Spleen (tissue), 11 donors: ENCODE results near the gene SLC24A3. TPM values are rescaled to one million over a fixed set of nuclear protein-coding genes. Genes with fewer than 3 reads are reported as not detected.

Source experiments
- DNase-seq: peaks from one replicate; pipeline ENCODE4 v3.0.0-alpha.2; 2020
- H3K27ac ChIP-seq, 8 donors: fragments of 200-600 bp; sonication (generic) in 7 of 8; 1 replicate in 4 of 8; 2 replicates in 4 of 8; pipeline versions ENCODE4 v1.5.0 to v1.8.0; 2016 to 2021; ENCODE audit warnings: inconsistent platforms in 4 of 8, mild to moderate bottlenecking in 4 of 8, moderate library complexity in 1 of 8
- H3K27me3 ChIP-seq, 7 donors: fragments of 200-600 bp; sonication (generic) in 6 of 7; replicated peaks in 1 of 7; 1 replicate in 4 of 7; 2 replicates in 3 of 7; pipeline versions ENCODE4 v1.5.0 to v1.8.0; 2016 to 2021; ENCODE audit warnings: inconsistent platforms in 3 of 7, mild to moderate bottlenecking in 1 of 7
- H3K36me3 ChIP-seq, 6 donors: fragments of 200-600 bp; sonication (generic) in 5 of 6; 1 replicate in 4 of 6; 2 replicates in 2 of 6; pipeline versions ENCODE4 v1.5.0 to v1.8.0; 2016 to 2021; ENCODE audit warnings: inconsistent platforms in 2 of 6
- H3K4me1 ChIP-seq, 6 donors: fragments of 200-600 bp; sonication (generic) in 5 of 6; 1 replicate in 3 of 6; 2 replicates in 3 of 6; pipeline versions ENCODE4 v1.5.0 to v1.8.0; 2016 to 2021; ENCODE audit warnings: inconsistent platforms in 3 of 6
- H3K4me3 ChIP-seq, 8 donors: fragments of 200-600 bp; sonication (generic) in 7 of 8; 1 replicate in 4 of 8; 2 replicates in 4 of 8; pipeline versions ENCODE4 v1.5.0 to v1.8.0; 2016 to 2021; ENCODE audit warnings: inconsistent platforms in 4 of 8, mild to moderate bottlenecking in 4 of 8, moderate library complexity in 2 of 8
- H3K9me3 ChIP-seq, 8 donors: fragments of 200-600 bp; sonication (generic) in 7 of 8; 1 replicate in 4 of 8; 2 replicates in 4 of 8; pipeline versions ENCODE4 v1.5.0 to v1.8.0; 2016 to 2021; ENCODE audit warnings: inconsistent platforms in 4 of 8
- CTCF ChIP-seq, 11 experiments: fragments of 200-600 bp in 7 of 11; fragments of 450-650 bp in 4 of 11; sonication (generic) in 4 of 11; IDR thresholded peaks in 8 of 11; conservative IDR thresholded peaks in 3 of 11; 1 replicate in 7 of 11; 2 replicates in 4 of 11; pipeline versions ENCODE4 v1.4.0 to v1.8.0; 2016 to 2021; ENCODE audit warnings: antibody characterized with exemption in 11 of 11, inconsistent platforms in 4 of 11, mild to moderate bottlenecking in 1 of 11
- POLR2A ChIP-seq, 3 donors: fragments of 450-650 bp; IDR thresholded peaks; one replicate each; pipeline ENCODE4 v1.5.1; 2017; ENCODE audit warnings: antibody characterized with exemption in 3 of 3, mild to moderate bottlenecking in 1 of 3
- POLR2AphosphoS5 ChIP-seq, 3 donors: sonication (generic); formaldehyde crosslinking; IDR thresholded peaks; one replicate each; pipeline ENCODE4 v1.5.1; 2017; ENCODE audit warnings: antibody characterized with exemption in 3 of 3
- WGBS, 5 donors: extraction: QIAGEN DNeasy Blood & Tissue Kit in 3 of 5; methylation state at CpG; one replicate each; pipeline versions ENCODE4 v1.1.5 to v1.1.7; 2013 to 2018; 5-methylcytosine and 5-hydroxymethylcytosine counted together
- intact Hi-C: fragments of 100-400 bp; cut with DNase I; formaldehyde crosslinking; loops from one replicate; pipeline ENCODE4 v1.15.0; 2023; ENCODE audit warnings: low total_unique reads
- polyA plus RNA-seq, 3 donors: library from polyadenylated mRNA; stranded (reverse); fragments of 200-250 nt; gene quantifications; one replicate each; pipeline ENCODE4 v1.2.1, GENCODE V29; 2013
- total RNA-seq, 7 donors: library from RNA; depleted of rRNA in 3 of 7; stranded (reverse); fragments of >200 nt in 3 of 7; fragmentation: NEBNext Ultra II Directional in 4 of 7; extraction: Animal tissue kit (Norgen Biotek cat#: 25700) in 4 of 7; gene quantifications; one replicate each; pipeline versions ENCODE4 v1.1.0 to v1.2.1, GENCODE V29; 2016 to 2021
- donor health status: healthy with polysubstance abuse.
- donor health status: DM: no; HTN: no; CAD: no; lungs with moderate emphysema.
- donor health status: DM: no; HTN: no; CAD: no.
- donor health status: Bipolar disorder and iron deficiency.
- donor health status: healthy.
- donor health status: DM: no; HTN: no; CAD: no.
- donor health status: DM: yes; HTN: yes; CAD: no.

Gene SLC24A3
- total and polyA plus RNA-seq, 10 donors: 0.37 to 3.9 (median 2.6) TPM

GRCh38 chr20:19314621-19315020, 102.2 kb downstream of the SLC24A3 start:
- H3K4me3 ChIP-seq: no peak overlapping the region
- H3K27me3 ChIP-seq: peaks cover 0 to 5% (median 0%) of the 10 kb centered on the region in 7 donors
- no peaks in the 10 kb centered on the region for H3K36me3 ChIP-seq
- 54 to 64% (median 61%) methylated on average over 7 of the region's 7 CpGs for WGBS, 5 donors
- DNase-seq: no peak
- peaks cover 0 to 30% (median 0%) of the 10 kb centered on the region in 6 donors for H3K4me1 ChIP-seq
- no peak overlapping the region for H3K27ac ChIP-seq
- intact Hi-C loops: no loop called here
- no peak for TF ChIP-seq POLR2A (IDR thresholded peaks at IDR 0.05)
- TF ChIP-seq POLR2AphosphoS5 (IDR thresholded peaks at IDR 0.05): peak in 1 of 3 donors; percentile 8
- no peak for TF ChIP-seq CTCF (IDR thresholded peaks at IDR 0.05 in 8 of 11, conservative IDR thresholded peaks at IDR 0.05 in 3 of 11)
- no peaks in the 10 kb centered on the region for H3K9me3 ChIP-seq

DNA sequence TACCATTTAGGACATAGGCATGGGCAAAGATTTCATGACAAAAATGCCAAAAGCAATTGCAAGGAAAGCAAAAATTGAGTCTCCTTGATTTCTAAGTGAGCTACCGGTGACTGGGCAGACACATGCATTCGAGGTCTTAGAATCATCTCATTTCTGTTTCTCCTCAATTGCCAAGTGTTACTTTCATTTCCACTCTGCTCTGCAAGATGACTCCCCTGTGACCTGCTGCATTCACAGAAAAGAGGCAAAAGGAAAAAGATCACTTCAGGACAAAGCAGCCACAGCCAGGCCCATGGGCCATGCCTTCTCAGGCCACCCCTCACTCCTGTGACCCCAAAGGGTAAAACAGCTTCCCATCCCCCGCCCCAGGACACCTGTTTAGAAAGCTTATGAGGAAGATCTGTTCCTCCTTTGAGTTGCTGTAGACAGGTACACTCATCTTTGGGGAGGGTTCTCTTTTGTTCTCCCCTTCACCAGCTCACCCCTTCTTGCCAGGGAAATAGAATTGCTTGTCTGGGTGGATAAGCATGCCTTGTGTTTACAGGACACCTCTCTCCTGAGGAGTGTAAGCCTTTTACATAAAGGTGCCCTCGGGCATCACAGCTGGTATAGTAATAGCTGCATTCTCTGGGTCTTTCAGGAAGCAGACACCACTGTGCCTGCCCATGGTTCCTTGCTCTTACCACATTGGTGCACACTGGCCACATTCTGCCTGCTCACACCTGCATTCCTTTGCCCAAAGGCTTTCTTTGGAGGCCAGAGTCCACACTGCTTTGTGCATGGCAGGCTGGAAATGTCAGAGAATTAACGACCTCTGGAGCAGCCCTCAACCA, 105.0 kb downstream of the SLC24A3 start:
- Histone ChIP-seq H3K4me1 (peaks cover 0 to 37% (median 0%) of the 10 kb centered on the region in 6 donors), H3K9me3 (no peaks in the 10 kb centered on the region), H3K36me3 (no peaks in the 10 kb centered on the region), H3K4me3 (no peak overlapping the region), H3K27ac (peak overlapping the region in 1 of 8 donors; percentile 10), H3K27me3 (peaks cover 0 to 5% (median 0%) of the 10 kb centered on the region in 7 donors)
- intact Hi-C loops: no loop called here
- TF ChIP-seq POLR2A (IDR thresholded peaks at IDR 0.05): no peak
- no peak for TF ChIP-seq POLR2AphosphoS5 (IDR thresholded peaks at IDR 0.05)
- no peak for TF ChIP-seq CTCF (IDR thresholded peaks at IDR 0.05 in 8 of 11, conservative IDR thresholded peaks at IDR 0.05 in 3 of 11)
- WGBS, 5 donors: 51 to 64% (median 56%) methylated on average over 5 of the region's 5 CpGs
- no peak for DNase-seq

- Histone ChIP-seq H3K27ac (no peak overlapping the region), H3K36me3 (no peaks in the 10 kb centered on the region), H3K4me3 (no peak overlapping the region), H3K9me3 (no peaks in the 10 kb centered on the region), H3K4me1 (peaks cover 0 to 37% (median 0%) of the 10 kb centered on the region in 6 donors), H3K27me3 (peaks cover 0 to 5% (median 0%) of the 10 kb centered on the region in 7 donors)
- 51 to 73% (median 56%) methylated on average over 4 of the region's 4 CpGs for WGBS, 5 donors
- TF ChIP-seq POLR2AphosphoS5 (IDR thresholded peaks at IDR 0.05) (no peak), POLR2A (IDR thresholded peaks at IDR 0.05) (no peak), CTCF (IDR thresholded peaks at IDR 0.05 in 8 of 11, conservative IDR thresholded peaks at IDR 0.05 in 3 of 11) (no peak)
- intact Hi-C loops: no loop called here
- no peak for DNase-seq
Observed at GRCh38 chr20:19318610-19319009, 106.2 kb downstream of the SLC24A3 start.

DNA sequence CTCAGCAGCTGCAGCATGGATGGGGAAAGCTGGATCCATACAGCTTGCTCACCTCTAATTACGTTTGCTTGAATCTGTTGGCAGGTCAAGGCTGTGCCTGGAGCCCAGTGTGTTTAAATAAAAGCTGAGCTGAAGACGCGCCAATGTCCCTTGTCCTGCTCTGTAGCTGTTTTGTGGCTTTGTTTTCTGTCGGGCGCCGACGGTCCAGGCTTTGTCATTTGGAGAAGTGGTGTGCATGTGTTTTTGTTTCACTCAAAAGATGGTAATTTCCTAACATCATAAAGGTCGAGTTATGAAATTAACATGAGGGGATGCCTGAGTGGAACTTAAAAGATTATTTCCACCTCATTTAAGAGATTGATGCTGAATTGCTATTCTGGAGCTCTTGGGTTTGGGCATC, 107.6 kb downstream of the SLC24A3 start:
- no peak for DNase-seq
- Histone ChIP-seq H3K9me3 (no peaks in the 10 kb centered on the region), H3K27ac (no peak overlapping the region), H3K4me3 (no peak overlapping the region), H3K4me1 (peaks cover 0 to 27% (median 0%) of the 10 kb centered on the region in 6 donors), H3K27me3 (peaks cover 0 to 5% (median 0%) of the 10 kb centered on the region in 7 donors), H3K36me3 (no peaks in the 10 kb centered on the region)
- intact Hi-C loops: no loop called here
- WGBS, 5 donors: 38 to 63% (median 52%) methylated on average over 8 of the region's 8 CpGs
- TF ChIP-seq POLR2AphosphoS5 (IDR thresholded peaks at IDR 0.05) (no peak), POLR2A (IDR thresholded peaks at IDR 0.05) (no peak), CTCF (IDR thresholded peaks at IDR 0.05 in 8 of 11, conservative IDR thresholded peaks at IDR 0.05 in 3 of 11) (no peak)
